Vagina (tissue), 2 donors: ENCODE data around the gene ATG16L1.

Experiments
- CTCF ChIP-seq, 3 experiments: fragments of 450-650 bp in 2 of 3; fragments of 200-600 bp in 1 of 3; sonication (generic) in 1 of 3; IDR thresholded peaks; one replicate each; pipeline ENCODE4 v1.5.1; 2017 to 2019; ENCODE audit warnings: antibody characterized with exemption in 3 of 3, mild to moderate bottlenecking in 2 of 3, moderate library complexity in 2 of 3
- POLR2A ChIP-seq, 2 donors: fragments of 450-650 bp; IDR thresholded peaks; one replicate each; pipeline ENCODE4 v1.6.1; 2017; ENCODE audit warnings: antibody characterized with exemption in 2 of 2, mild to moderate bottlenecking in 2 of 2, moderate library complexity in 2 of 2

DNA sequence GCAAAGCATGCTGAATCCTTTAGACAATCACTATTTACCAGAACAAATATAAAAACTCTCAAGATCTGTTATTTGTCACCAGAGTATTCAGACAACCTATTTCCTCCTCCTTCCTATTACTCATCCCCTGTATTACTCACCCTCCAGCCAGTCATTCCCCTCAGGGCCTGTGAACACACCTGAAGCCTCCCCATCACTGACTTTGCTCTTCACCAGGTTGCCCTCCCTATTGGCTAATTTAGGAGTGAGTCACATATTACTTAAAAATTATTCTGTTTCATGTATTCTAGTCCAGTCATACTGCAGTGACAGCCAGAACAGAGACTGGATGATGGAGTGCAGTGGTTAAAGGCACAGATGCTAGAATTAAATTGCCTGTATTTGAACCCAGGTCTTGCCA is 3.7 kb upstream of the ATG16L1 start:
- no peak for TF ChIP-seq CTCF (IDR thresholded peaks at IDR 0.05)
- TF ChIP-seq POLR2A (IDR thresholded peaks at IDR 0.05), result no peak
